Endothelial cell of umbilical vein (primary cell): Measurements from ENCODE around the gene MGAT5B.

Experiments
- EZH2 ChIP-seq: IDR thresholded peaks from 2 replicates; pipeline ENCODE4 v1.6.1; 2012; ENCODE audit warnings: borderline replicate concordance, low read depth, mild to moderate bottlenecking, moderate library complexity, low read length, inconsistent platforms; ENCODE audit not compliant: severe bottlenecking
- GATA2 ChIP-seq: IDR thresholded peaks from 2 replicates; pipeline ENCODE4 v1.7.0; 2011; ENCODE audit warnings: low read depth, mild to moderate bottlenecking, moderate library complexity, mixed read lengths, low read length; ENCODE audit not compliant: insufficient read length, insufficient read depth
- JUN ChIP-seq: IDR thresholded peaks from 2 replicates; pipeline ENCODE4 v1.6.1; 2011; ENCODE audit warnings: borderline replicate concordance, low read depth; ENCODE audit not compliant: insufficient read length, insufficient read depth
- MAX ChIP-seq: IDR thresholded peaks from 2 replicates; pipeline ENCODE4 v1.6.1; 2011; ENCODE audit not compliant: insufficient read depth, insufficient read length
- MYC ChIP-seq: IDR thresholded peaks from one replicate; pipeline ENCODE4 v1.6.1; 2011; ENCODE audit warnings: mild to moderate bottlenecking, low read depth, low read length
- POLR2A ChIP-seq: IDR thresholded peaks from 2 replicates; pipeline ENCODE4 v1.6.1; 2012; ENCODE audit warnings: low read depth, mild to moderate bottlenecking, control low read depth, low read length
- POLR2AphosphoS5 ChIP-seq: IDR thresholded peaks from 2 replicates; pipeline ENCODE4 v1.6.1; 2012; ENCODE audit warnings: low read depth, mild to moderate bottlenecking, control low read depth, low read length, moderate library complexity; ENCODE audit not compliant: insufficient read depth
- TF ChIP-seq, protein P1 (sequence below), 2 donors: IDR thresholded peaks; 1 replicate in 1 of 2; 2 replicates in 1 of 2; pipeline ENCODE4 v1.5.1; 2011; ENCODE audit warnings: low read length in 2 of 2, mild to moderate bottlenecking in 2 of 2, moderate library complexity in 2 of 2, control low read depth in 1 of 2, inconsistent platforms in 1 of 2, low read depth in 1 of 2; ENCODE audit not compliant: insufficient read depth in 1 of 2; ENCODE audit errors: extremely low read depth in 1 of 2

GRCh38 chr17:76852843-76853242, 15.4 kb upstream of the MGAT5B start:
- TF ChIP-seq JUN (no peak), EZH2 (no peak), POLR2A (no peak), MYC (no peak), POLR2AphosphoS5 (no peak), MAX (no peak), GATA2 (no peak)
- TF ChIP-seq, protein P1, sequence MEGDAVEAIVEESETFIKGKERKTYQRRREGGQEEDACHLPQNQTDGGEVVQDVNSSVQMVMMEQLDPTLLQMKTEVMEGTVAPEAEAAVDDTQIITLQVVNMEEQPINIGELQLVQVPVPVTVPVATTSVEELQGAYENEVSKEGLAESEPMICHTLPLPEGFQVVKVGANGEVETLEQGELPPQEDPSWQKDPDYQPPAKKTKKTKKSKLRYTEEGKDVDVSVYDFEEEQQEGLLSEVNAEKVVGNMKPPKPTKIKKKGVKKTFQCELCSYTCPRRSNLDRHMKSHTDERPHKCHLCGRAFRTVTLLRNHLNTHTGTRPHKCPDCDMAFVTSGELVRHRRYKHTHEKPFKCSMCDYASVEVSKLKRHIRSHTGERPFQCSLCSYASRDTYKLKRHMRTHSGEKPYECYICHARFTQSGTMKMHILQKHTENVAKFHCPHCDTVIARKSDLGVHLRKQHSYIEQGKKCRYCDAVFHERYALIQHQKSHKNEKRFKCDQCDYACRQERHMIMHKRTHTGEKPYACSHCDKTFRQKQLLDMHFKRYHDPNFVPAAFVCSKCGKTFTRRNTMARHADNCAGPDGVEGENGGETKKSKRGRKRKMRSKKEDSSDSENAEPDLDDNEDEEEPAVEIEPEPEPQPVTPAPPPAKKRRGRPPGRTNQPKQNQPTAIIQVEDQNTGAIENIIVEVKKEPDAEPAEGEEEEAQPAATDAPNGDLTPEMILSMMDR (IDR thresholded peaks at IDR 0.05; ENCODE audit: extremely low read depth in 1 of 2, insufficient read depth in 1 of 2, low read depth in 1 of 2, low read length in 2 of 2): no peak
